Rectal smooth muscle tissue (tissue), 1 donor: ENCODE data around the gene ALMS1.

Source experiments
- H3K27ac ChIP-seq: one replicate; pipeline ENCODE4 v1.7.0; 2013; ENCODE audit warnings: low read depth, low read length, inconsistent platforms
- H3K27me3 ChIP-seq: one replicate; pipeline ENCODE4 v1.7.0; 2013; ENCODE audit warnings: low read length; ENCODE audit not compliant: control insufficient read depth, insufficient read depth
- H3K36me3 ChIP-seq: one replicate; pipeline ENCODE4 v1.7.0; 2013; ENCODE audit warnings: low read length; ENCODE audit not compliant: control insufficient read depth, insufficient read depth
- H3K4me1 ChIP-seq: one replicate; pipeline ENCODE4 v1.7.0; 2013; ENCODE audit warnings: low read length; ENCODE audit not compliant: control insufficient read depth, insufficient read depth
- H3K4me3 ChIP-seq: one replicate; pipeline ENCODE4 v1.7.0; 2013; ENCODE audit warnings: low read length
- H3K9ac ChIP-seq: one replicate; pipeline ENCODE4 v1.7.0; 2013; ENCODE audit warnings: low read length

The ALMS1 gene

DNA sequence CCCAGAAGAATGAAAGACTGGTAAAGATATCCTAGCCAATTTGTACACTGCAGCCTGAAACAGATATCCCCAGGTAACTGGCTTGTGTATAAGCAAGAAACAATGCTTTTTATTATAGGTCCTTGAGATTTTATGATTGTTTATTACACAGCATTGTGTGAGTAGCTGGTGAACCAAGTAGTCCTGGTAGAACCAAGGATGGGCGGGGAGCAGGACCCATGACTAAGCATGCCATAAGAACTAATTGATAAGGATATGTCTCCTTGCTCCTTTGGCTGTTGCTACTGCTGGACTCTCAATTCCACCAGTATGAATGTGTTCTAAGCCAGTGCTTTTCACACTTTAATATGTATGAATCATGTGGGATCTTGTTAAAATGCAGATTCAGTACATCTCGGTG, 12.3 kb upstream of the ALMS1 start:
- H3K4me1 ChIP-seq: no peaks in the 10 kb centered on the region
- no peak overlapping the region for H3K4me3 ChIP-seq
- no peak overlapping the region for H3K27ac ChIP-seq
- H3K9ac ChIP-seq: no peak overlapping the region
- no peaks in the 10 kb centered on the region for H3K27me3 ChIP-seq
- H3K36me3 ChIP-seq: no peaks in the 10 kb centered on the region

GRCh38 chr2:73374269-73374668, 11.4 kb upstream of the ALMS1 start:
- H3K27ac ChIP-seq: no peak overlapping the region
- H3K36me3 ChIP-seq: no peaks in the 10 kb centered on the region
- no peak overlapping the region for H3K4me3 ChIP-seq
- H3K9ac ChIP-seq: no peak overlapping the region
- H3K4me1 ChIP-seq: no peaks in the 10 kb centered on the region
- H3K27me3 ChIP-seq: no peaks in the 10 kb centered on the region

- H3K27ac ChIP-seq: no peak overlapping the region
- H3K4me3 ChIP-seq: no peak overlapping the region
- H3K27me3 ChIP-seq: no peaks in the 10 kb centered on the region
- no peaks in the 10 kb centered on the region for H3K4me1 ChIP-seq
- no peaks in the 10 kb centered on the region for H3K36me3 ChIP-seq
- no peak overlapping the region for H3K9ac ChIP-seq
Measured at GRCh38 chr2:73376681-73377080, 9.0 kb upstream of the ALMS1 start.

DNA sequence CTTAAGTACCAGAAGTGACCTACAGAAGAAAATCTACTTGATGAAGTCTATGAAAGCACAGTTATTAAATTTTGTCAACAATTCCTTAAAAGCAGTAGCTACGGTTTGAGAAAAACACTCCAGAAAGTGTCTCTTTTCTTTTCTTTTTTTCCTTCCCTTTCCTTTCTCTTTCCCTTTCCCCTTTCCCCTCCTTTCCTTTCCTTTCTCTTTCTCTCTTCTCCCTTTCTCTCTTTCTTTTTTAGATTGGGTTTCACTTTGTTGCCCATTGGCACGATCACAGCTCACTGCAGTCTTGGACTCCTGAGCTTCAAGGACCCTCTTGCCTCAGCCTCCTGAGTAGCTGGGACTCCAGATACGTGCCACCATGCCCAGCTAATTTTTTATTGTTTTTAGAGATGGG, 2.6 kb upstream of the ALMS1 start:
- no peak overlapping the region for H3K9ac ChIP-seq
- no peaks in the 10 kb centered on the region for H3K27me3 ChIP-seq
- H3K4me3 ChIP-seq: no peak overlapping the region
- peaks cover 4% of the 10 kb centered on the region for H3K4me1 ChIP-seq
- no peak overlapping the region for H3K27ac ChIP-seq
- H3K36me3 ChIP-seq: no peaks in the 10 kb centered on the region

DNA sequence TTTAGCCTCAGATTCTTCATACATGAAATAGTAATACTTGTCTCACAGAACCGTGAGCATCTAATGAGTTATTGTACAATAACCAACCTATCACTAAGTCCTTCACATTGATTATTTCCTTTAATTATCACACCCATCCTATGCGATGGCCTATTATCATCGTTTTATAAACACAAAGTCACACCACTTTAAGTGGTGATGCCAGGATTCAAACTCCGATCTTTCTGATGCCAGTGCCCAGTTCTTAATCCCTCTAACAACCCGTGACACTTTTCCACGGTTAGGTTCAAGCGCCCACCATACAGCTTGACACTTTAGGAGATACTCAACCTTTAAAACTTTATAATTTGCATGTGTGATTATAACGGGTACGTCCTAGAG, 523 bp upstream of the ALMS1 start:
- H3K36me3 ChIP-seq: no peaks in the 10 kb centered on the region

DNA sequence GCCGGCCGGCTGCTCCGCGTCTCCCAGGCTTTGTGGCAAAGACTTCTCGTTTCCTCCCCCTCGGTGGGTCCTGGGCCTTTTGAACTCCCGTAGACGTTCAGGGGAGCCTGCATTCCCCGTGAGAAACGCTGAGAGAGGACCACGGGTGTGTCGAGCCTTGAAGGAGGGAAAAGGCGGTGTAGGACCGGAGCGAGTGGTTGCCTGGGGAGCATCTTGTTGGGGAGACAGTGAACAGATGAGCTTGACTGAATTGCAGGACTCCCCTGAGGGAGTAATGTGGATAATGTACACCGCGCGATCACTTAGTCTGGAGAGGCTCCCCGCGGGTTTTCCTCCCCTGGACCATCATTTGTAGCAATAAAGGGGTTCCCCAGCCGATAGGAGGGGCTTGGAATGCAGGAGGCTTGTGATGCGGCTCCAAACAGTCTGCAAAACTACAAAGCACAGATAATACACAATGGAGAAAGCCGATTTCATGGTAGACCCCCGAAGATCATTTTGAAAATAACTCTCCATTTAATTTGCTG, 769 bp downstream of the ALMS1 start:
- H3K4me3 ChIP-seq: peak overlapping the region; percentile 81
- H3K9ac ChIP-seq: peak overlapping the region; percentile 59
- H3K4me1 ChIP-seq: peaks cover 4% of the 10 kb centered on the region

More for the DNA sequence above, 523 bp upstream of the ALMS1 start:
- H3K4me1 ChIP-seq: peaks cover 4% of the 10 kb centered on the region
- H3K4me3 ChIP-seq: peak overlapping the region; percentile 59
- H3K27ac ChIP-seq: peak overlapping the region; percentile 79
- no peaks in the 10 kb centered on the region for H3K27me3 ChIP-seq
- peak overlapping the region; percentile 57 for H3K9ac ChIP-seq

GRCh38 chr2:73386894-73387636, 1.4 kb downstream of the ALMS1 start:
- peaks cover 4% of the 10 kb centered on the region for H3K4me1 ChIP-seq
- no peaks in the 10 kb centered on the region for H3K36me3 ChIP-seq
- peak overlapping the region; percentile 81 for H3K4me3 ChIP-seq
- H3K9ac ChIP-seq: no peak overlapping the region
- no peak overlapping the region for H3K27ac ChIP-seq
- H3K27me3 ChIP-seq: no peaks in the 10 kb centered on the region

More for the DNA sequence above, 769 bp downstream of the ALMS1 start:
- Histone ChIP-seq H3K27ac (peak overlapping the region; percentile 88), H3K27me3 (no peaks in the 10 kb centered on the region), H3K36me3 (no peaks in the 10 kb centered on the region)

- no peaks in the 10 kb centered on the region for H3K4me1 ChIP-seq
- no peaks in the 10 kb centered on the region for H3K36me3 ChIP-seq
- no peak overlapping the region for H3K27ac ChIP-seq
- no peaks in the 10 kb centered on the region for H3K27me3 ChIP-seq
- H3K4me3 ChIP-seq: no peak overlapping the region
- H3K9ac ChIP-seq: no peak overlapping the region
Measured at GRCh38 chr2:73402386-73403103, 16.9 kb downstream of the ALMS1 start.

DNA sequence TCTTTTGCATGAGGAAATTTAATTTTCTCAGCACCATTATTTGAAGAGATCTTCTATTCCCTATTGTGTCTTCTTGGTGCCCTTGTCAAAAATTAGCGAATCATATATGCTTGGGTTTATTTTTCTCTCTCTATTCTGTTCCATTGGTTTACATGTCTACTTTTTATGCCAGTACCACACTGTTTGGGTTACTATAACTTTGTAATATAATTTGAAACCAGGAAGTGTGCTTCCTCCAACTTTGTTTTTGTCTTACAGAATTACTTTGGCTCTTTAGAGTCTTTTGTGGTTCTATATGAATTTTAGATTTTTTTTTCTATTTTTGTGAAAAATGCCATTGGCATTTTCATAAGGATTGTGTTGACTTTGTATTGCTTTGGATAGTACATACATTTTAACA, 17.6 kb downstream of the ALMS1 start:
- Histone ChIP-seq H3K9ac (no peak overlapping the region), H3K27me3 (no peaks in the 10 kb centered on the region)

DNA sequence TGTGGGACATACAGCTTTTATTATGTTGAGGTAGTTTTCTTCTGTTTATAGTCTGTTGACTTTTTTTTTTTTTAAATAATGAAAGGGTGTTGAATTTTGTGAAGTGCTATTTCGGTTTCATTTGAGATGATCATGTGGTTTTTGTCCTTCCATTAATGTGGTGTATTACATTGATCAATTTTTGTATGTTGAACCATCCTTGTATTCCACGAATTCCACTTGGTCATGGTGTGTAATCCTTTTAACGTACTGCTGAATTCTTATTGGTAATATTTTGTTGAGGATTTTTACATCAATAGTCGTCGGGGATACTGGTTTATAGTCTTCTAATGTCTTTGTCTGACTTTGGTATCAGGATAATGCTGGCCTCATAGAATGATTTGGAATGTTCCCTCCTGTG, 18.8 kb downstream of the ALMS1 start:
- H3K4me3 ChIP-seq: no peak overlapping the region
- H3K9ac ChIP-seq: no peak overlapping the region
- H3K27ac ChIP-seq: no peak overlapping the region
- no peaks in the 10 kb centered on the region for H3K27me3 ChIP-seq
- H3K4me1 ChIP-seq: no peaks in the 10 kb centered on the region
- H3K36me3 ChIP-seq: no peaks in the 10 kb centered on the region

More for the DNA sequence above, 17.6 kb downstream of the ALMS1 start:
- Histone ChIP-seq H3K36me3 (no peaks in the 10 kb centered on the region), H3K4me3 (no peak overlapping the region), H3K4me1 (no peaks in the 10 kb centered on the region), H3K27ac (no peak overlapping the region)

- Histone ChIP-seq H3K27me3 (no peaks in the 10 kb centered on the region), H3K4me1 (no peaks in the 10 kb centered on the region), H3K9ac (no peak overlapping the region), H3K4me3 (no peak overlapping the region), H3K27ac (no peak overlapping the region), H3K36me3 (no peaks in the 10 kb centered on the region)
Measured at GRCh38 chr2:73406996-73407395, 21.4 kb downstream of the ALMS1 start.

GRCh38 chr2:73408198-73408597, 22.6 kb downstream of the ALMS1 start:
- H3K4me1 ChIP-seq: no peaks in the 10 kb centered on the region

More at GRCh38 chr2:73408198-73408597, 22.6 kb downstream of the ALMS1 start:
- no peaks in the 10 kb centered on the region for H3K36me3 ChIP-seq
- H3K27ac ChIP-seq: no peak overlapping the region
- H3K4me3 ChIP-seq: no peak overlapping the region
- no peak overlapping the region for H3K9ac ChIP-seq
- H3K27me3 ChIP-seq: no peaks in the 10 kb centered on the region
